Mesodermal cell (in vitro differentiated cells): ENCODE results near the gene NR4A2.

ENCODE experiments used
- H3K27ac ChIP-seq: 2 replicates; pipeline ENCODE4 v1.7.0; 2013; ENCODE audit warnings: mild to moderate bottlenecking, low read depth, low read length, moderate library complexity; ENCODE audit not compliant: severe bottlenecking
- H3K36me3 ChIP-seq: 2 replicates; pipeline ENCODE4 v1.7.1; 2013; ENCODE audit warnings: mild to moderate bottlenecking, low read length, moderate library complexity; ENCODE audit not compliant: control insufficient read depth, insufficient read depth
- H3K4me1 ChIP-seq: one replicate; pipeline ENCODE4 v1.7.1; 2013; ENCODE audit warnings: mild to moderate bottlenecking, low read length; ENCODE audit not compliant: insufficient read depth, control insufficient read depth, poor library complexity, severe bottlenecking
- H3K4me3 ChIP-seq: 2 replicates; pipeline ENCODE4 v1.7.0; 2013; ENCODE audit warnings: low read length, control low read depth, mild to moderate bottlenecking; ENCODE audit not compliant: insufficient read depth, poor library complexity, severe bottlenecking; ENCODE audit errors: extremely low read depth
- H3K9me3 ChIP-seq: 2 replicates; pipeline ENCODE4 v1.7.1; 2013; ENCODE audit warnings: mild to moderate bottlenecking, low read length, moderate library complexity; ENCODE audit not compliant: control insufficient read depth
- WGBS, 2 experiments: methylation state at CpG; one replicate each; pipeline ENCODE4 v1.1.5; 2013; ENCODE audit warnings: missing lambda C conversion rate in 2 of 2; ENCODE audit not compliant: insufficient coverage in 2 of 2; 5-methylcytosine and 5-hydroxymethylcytosine counted together

Gene NR4A2

GRCh38 chr2:156279446-156280150 lies 52.9 kb downstream of the NR4A2 start:
- Histone ChIP-seq H3K9me3 (no peaks in the 10 kb centered on the region), H3K4me1 (no peaks in the 10 kb centered on the region), H3K4me3 (no peak overlapping the region), H3K36me3 (no peaks in the 10 kb centered on the region), H3K27ac (no peak overlapping the region)
- 89 to 91% methylated on average over 2 to 5 of the region's 5 CpGs for WGBS, 2 experiments
